Omental fat pad (tissue), 4 donors: Measurements from ENCODE around the gene ATPAF1. TPM values are rescaled to one million over a fixed set of nuclear protein-coding genes. Genes with fewer than 3 reads are reported as not detected.

Experiments used
- ATAC-seq: fragments of 150-250 bp; one replicate; pipeline ENCODE4 v1.9.1; 2016; ENCODE audit warnings: mild to moderate bottlenecking, moderate library complexity; ENCODE audit not compliant: low FRiP score
- DNase-seq: peaks from one replicate; pipeline ENCODE4 v3.0.0-alpha.2; 2019; ENCODE audit warnings: low spot score
- CTCF ChIP-seq, 3 donors: fragments of 450-650 bp; IDR thresholded peaks; one replicate each; pipeline ENCODE4 v1.5.1; 2016 to 2017; ENCODE audit warnings: antibody characterized with exemption in 3 of 3, mild to moderate bottlenecking in 3 of 3, moderate library complexity in 2 of 3
- total RNA-seq, 4 donors: library from RNA; depleted of rRNA; stranded (reverse); fragments of >200 nt; gene quantifications; one replicate each; pipeline ENCODE4 v1.1.0, GENCODE V29; 2016

Gene ATPAF1
- total RNA-seq, 4 donors from 2014 or later: 33.1 to 83.6 (median 57.0) TPM

GRCh38 chr1:46639547-46639946 is 28.6 kb downstream of the ATPAF1 start:
- no peak for ATAC-seq
- TF ChIP-seq CTCF (IDR thresholded peaks at IDR 0.05): no peak
- no peak for DNase-seq

- TF ChIP-seq CTCF (IDR thresholded peaks at IDR 0.05): no peak
- no peak for ATAC-seq
- no peak for DNase-seq
Measured at GRCh38 chr1:46638921-46639320, 29.2 kb downstream of the ATPAF1 start.

- ATAC-seq (no peak), DNase-seq (no peak)
- TF ChIP-seq CTCF (IDR thresholded peaks at IDR 0.05): no peak
Measured at GRCh38 chr1:46637444-46638083, 30.6 kb downstream of the ATPAF1 start.

- TF ChIP-seq CTCF (IDR thresholded peaks at IDR 0.05): no peak
- no peak for DNase-seq
- ATAC-seq: no peak
Measured at GRCh38 chr1:46635205-46635604, 33.0 kb downstream of the ATPAF1 start.

- DNase-seq: no peak
- no peak for TF ChIP-seq CTCF (IDR thresholded peaks at IDR 0.05)
- ATAC-seq: no peak
Measured at GRCh38 chr1:46630719-46631118, 37.4 kb downstream of the ATPAF1 start.

GRCh38 chr1:46623743-46624644 is 44.2 kb downstream of the ATPAF1 start:
- DNase-seq (no peak), ATAC-seq (no peak)
- TF ChIP-seq CTCF (IDR thresholded peaks at IDR 0.05): no peak
